GM06990 (cell line): ENCODE measurements around the gene DPEP1.

Experiments used
- DNase-seq: peaks from one replicate; pipeline ENCODE4 v3.0.0-alpha.2; 2011; ENCODE audit not compliant: insufficient read length; ENCODE audit errors: extremely low read depth
- H3K27me3 ChIP-seq: replicated peaks from 2 replicates; pipeline ENCODE4 v1.6.0; 2011; ENCODE audit warnings: low read length; ENCODE audit not compliant: control insufficient read depth, insufficient read depth
- H3K36me3 ChIP-seq: 2 replicates; pipeline ENCODE4 v1.5.1; 2011; ENCODE audit warnings: low read length; ENCODE audit not compliant: control insufficient read depth, insufficient read depth
- H3K4me3 ChIP-seq: replicated peaks from 2 replicates; pipeline ENCODE4 v1.5.1; 2011; ENCODE audit warnings: low read depth, mild to moderate bottlenecking, control low read depth, low read length
- CTCF ChIP-seq: IDR thresholded peaks from 2 replicates; pipeline ENCODE4 v1.5.1; 2011; ENCODE audit warnings: low read length, control low read depth, mild to moderate bottlenecking, inconsistent platforms; ENCODE audit not compliant: insufficient read depth, poor library complexity, severe bottlenecking

DPEP1 gene

GRCh38 chr16:89582614-89583196 is 30.7 kb upstream of the DPEP1 start:
- no peaks in the 10 kb centered on the region; the same call in 1 of the 2 replicates for H3K36me3 ChIP-seq
- DNase-seq, result no peak
- no peak for TF ChIP-seq CTCF
- no peaks in the 10 kb centered on the region for H3K27me3 ChIP-seq
- no peak overlapping the region for H3K4me3 ChIP-seq

- H3K27me3 ChIP-seq, result no peaks in the 10 kb centered on the region
- no peak overlapping the region for H3K4me3 ChIP-seq
- H3K36me3 ChIP-seq, result no peaks in the 10 kb centered on the region; the same call in 1 of the 2 replicates
- DNase-seq, result no peak
- TF ChIP-seq CTCF, result no peak
Observed at GRCh38 chr16:89583197-89583894, 30.1 kb upstream of the DPEP1 start.

GRCh38 chr16:89583895-89584644 is 29.4 kb upstream of the DPEP1 start:
- no peaks in the 10 kb centered on the region for H3K27me3 ChIP-seq
- H3K4me3 ChIP-seq, result no peak overlapping the region
- TF ChIP-seq CTCF, result no peak
- no peaks in the 10 kb centered on the region; the same call in 1 of the 2 replicates for H3K36me3 ChIP-seq
- no peak for DNase-seq

GRCh38 chr16:89584768-89585549 is 28.5 kb upstream of the DPEP1 start:
- no peak overlapping the region for H3K4me3 ChIP-seq
- DNase-seq, result no peak
- no peaks in the 10 kb centered on the region for H3K27me3 ChIP-seq
- no peaks in the 10 kb centered on the region; the same call in 1 of the 2 replicates for H3K36me3 ChIP-seq
- no peak for TF ChIP-seq CTCF

GRCh38 chr16:89586218-89586617 is 27.2 kb upstream of the DPEP1 start:
- no peak for TF ChIP-seq CTCF
- Histone ChIP-seq H3K27me3 (no peaks in the 10 kb centered on the region), H3K36me3 (no peaks in the 10 kb centered on the region; the same call in 1 of the 2 replicates), H3K4me3 (no peak overlapping the region)
- no peak for DNase-seq
